Measurements from ENCODE around the gene PPP1R1C. TPM values are rescaled to one million over a fixed set of nuclear protein-coding genes. Genes with fewer than 3 reads are reported as not detected.

Gene PPP1R1C
- total RNA-seq, 1 donor, result 0.36 TPM

GRCh38 chr2:182113334-182113733 is 127.7 kb downstream of the PPP1R1C start:
- Histone ChIP-seq H3K4me3 (ENCODE audit: insufficient read depth, low read length) (no peak overlapping the region), H3K4me1 (ENCODE audit: insufficient read depth, low read length) (no peaks in the 10 kb centered on the region), H3K27me3 (ENCODE audit: insufficient read depth, low read length) (peaks cover 4% of the 10 kb centered on the region), H3K4me2 (ENCODE audit: insufficient read depth, low read length) (no peak overlapping the region), H4K20me1 (ENCODE audit: insufficient read depth, low read length) (no peaks in the 10 kb centered on the region), H2AFZ (ENCODE audit: low read length) (no peak overlapping the region), H3K36me3 (ENCODE audit: insufficient read depth, low read length) (no peaks in the 10 kb centered on the region), H3K9me3 (ENCODE audit: low read depth, low read length) (no peaks in the 10 kb centered on the region), H3K79me2 (ENCODE audit: insufficient read depth, low read length) (no peaks in the 10 kb centered on the region), H3K27ac (ENCODE audit: low read depth, low read length) (no peak overlapping the region)
- TF ChIP-seq CTCF (IDR thresholded peaks at IDR 0.05; ENCODE audit: extremely low read depth, low read depth, low read length), result no peak
- no peak for DNase-seq (ENCODE audit: insufficient read length, low spot score, missing footprints)

DNA sequence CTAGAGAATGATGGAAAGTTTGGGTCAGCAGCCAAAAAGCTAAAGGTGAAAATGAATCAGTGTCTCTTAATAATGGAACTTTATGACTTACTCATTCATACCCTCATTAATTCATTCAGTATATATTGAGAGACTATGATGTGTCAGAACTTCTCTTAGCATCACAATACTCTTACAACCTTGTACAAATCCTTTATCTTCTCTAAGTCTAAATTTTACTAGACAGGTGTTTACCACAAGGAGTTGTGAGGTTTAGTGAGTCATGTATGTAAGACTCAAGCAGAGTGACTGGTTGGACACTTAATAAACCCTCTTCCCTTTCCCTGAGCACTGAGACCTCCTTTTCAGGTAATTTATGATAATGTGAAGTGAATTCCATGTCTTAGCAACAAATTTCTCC is 129.6 kb downstream of the PPP1R1C start:
- no peak overlapping the region for H3K4me3 ChIP-seq (ENCODE audit: insufficient read depth, low read length)
- TF ChIP-seq CTCF (IDR thresholded peaks at IDR 0.05; ENCODE audit: extremely low read depth, low read depth, low read length), result no peak
- no peaks in the 10 kb centered on the region for H3K4me1 ChIP-seq (ENCODE audit: insufficient read depth, low read length)
- H3K9me3 ChIP-seq (ENCODE audit: low read depth, low read length), result no peaks in the 10 kb centered on the region
- H3K79me2 ChIP-seq (ENCODE audit: insufficient read depth, low read length), result no peaks in the 10 kb centered on the region
- DNase-seq (ENCODE audit: insufficient read length, low spot score, missing footprints), result no peak
- H2AFZ ChIP-seq (ENCODE audit: low read length), result no peak overlapping the region
- H3K27ac ChIP-seq (ENCODE audit: low read depth, low read length), result no peak overlapping the region
- H3K27me3 ChIP-seq (ENCODE audit: insufficient read depth, low read length), result no peaks in the 10 kb centered on the region
- no peak overlapping the region for H3K4me2 ChIP-seq (ENCODE audit: insufficient read depth, low read length)
- no peaks in the 10 kb centered on the region for H4K20me1 ChIP-seq (ENCODE audit: insufficient read depth, low read length)
- H3K36me3 ChIP-seq (ENCODE audit: insufficient read depth, low read length), result no peaks in the 10 kb centered on the region

DNA sequence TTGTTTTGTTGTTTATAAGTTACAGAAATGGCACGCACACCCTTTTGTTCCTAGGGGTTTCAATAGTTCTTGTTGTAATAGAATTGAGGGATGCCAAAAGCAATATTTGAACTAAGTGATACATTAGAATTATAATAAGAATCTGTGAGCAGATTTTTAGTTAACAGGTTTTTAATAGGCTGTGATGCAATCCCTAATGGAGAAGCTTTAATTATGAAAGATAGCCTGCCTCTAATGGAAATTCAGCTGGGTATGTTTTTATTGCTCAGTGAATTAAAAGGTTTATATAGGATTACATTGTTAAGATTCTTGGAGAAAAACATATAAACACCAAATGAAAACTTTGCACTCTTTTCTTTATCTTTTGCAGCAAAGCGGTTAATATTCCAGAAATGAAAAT is 131.1 kb downstream of the PPP1R1C start:
- no peaks in the 10 kb centered on the region for H4K20me1 ChIP-seq (ENCODE audit: insufficient read depth, low read length)
- TF ChIP-seq CTCF (IDR thresholded peaks at IDR 0.05; ENCODE audit: extremely low read depth, low read depth, low read length), result no peak
- H3K79me2 ChIP-seq (ENCODE audit: insufficient read depth, low read length), result no peaks in the 10 kb centered on the region
- no peaks in the 10 kb centered on the region for H3K36me3 ChIP-seq (ENCODE audit: insufficient read depth, low read length)
- H3K4me3 ChIP-seq (ENCODE audit: insufficient read depth, low read length), result no peak overlapping the region
- no peak overlapping the region for H3K4me2 ChIP-seq (ENCODE audit: insufficient read depth, low read length)
- H3K9me3 ChIP-seq (ENCODE audit: low read depth, low read length), result no peaks in the 10 kb centered on the region
- H3K27me3 ChIP-seq (ENCODE audit: insufficient read depth, low read length), result no peaks in the 10 kb centered on the region
- H2AFZ ChIP-seq (ENCODE audit: low read length), result no peak overlapping the region
- DNase-seq (ENCODE audit: insufficient read length, low spot score, missing footprints), result no peak
- no peaks in the 10 kb centered on the region for H3K4me1 ChIP-seq (ENCODE audit: insufficient read depth, low read length)
- H3K27ac ChIP-seq (ENCODE audit: low read depth, low read length), result no peak overlapping the region

DNA sequence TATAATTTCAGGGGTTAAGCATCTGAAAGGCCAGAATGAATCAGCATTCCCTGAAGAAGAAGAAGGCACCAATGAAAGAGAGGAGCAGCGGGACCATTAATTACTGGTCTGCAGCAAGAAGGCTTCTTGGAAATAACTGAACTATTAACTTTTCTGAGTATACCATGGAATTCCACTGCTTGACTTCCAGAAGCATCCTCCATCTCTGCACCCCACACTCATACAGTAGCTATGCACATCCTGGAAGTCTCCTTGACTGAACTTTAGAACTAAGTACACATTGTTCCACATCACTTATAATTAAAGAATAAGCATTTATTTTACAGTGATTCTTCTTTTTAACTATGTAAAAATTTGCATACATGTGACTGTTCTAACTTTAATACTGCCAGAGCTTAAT is 131.5 kb downstream of the PPP1R1C start:
- no peak for TF ChIP-seq CTCF (IDR thresholded peaks at IDR 0.05; ENCODE audit: extremely low read depth, low read depth, low read length)
- Histone ChIP-seq H2AFZ (ENCODE audit: low read length) (no peak overlapping the region), H3K79me2 (ENCODE audit: insufficient read depth, low read length) (no peaks in the 10 kb centered on the region), H3K4me2 (ENCODE audit: insufficient read depth, low read length) (no peak overlapping the region), H3K4me3 (ENCODE audit: insufficient read depth, low read length) (no peak overlapping the region), H3K27me3 (ENCODE audit: insufficient read depth, low read length) (no peaks in the 10 kb centered on the region), H3K36me3 (ENCODE audit: insufficient read depth, low read length) (no peaks in the 10 kb centered on the region), H3K9me3 (ENCODE audit: low read depth, low read length) (no peaks in the 10 kb centered on the region), H4K20me1 (ENCODE audit: insufficient read depth, low read length) (no peaks in the 10 kb centered on the region), H3K4me1 (ENCODE audit: insufficient read depth, low read length) (no peaks in the 10 kb centered on the region), H3K27ac (ENCODE audit: low read depth, low read length) (no peak overlapping the region)
- DNase-seq (ENCODE audit: insufficient read length, low spot score, missing footprints), result no peak
